Brain pericyte (primary cell): Measurements from ENCODE around the gene STX16.

Experiments used
- DNase-seq: peaks from one replicate; pipeline ENCODE4 v3.0.0-alpha.2; 2012; ENCODE audit warnings: low read depth, low spot score

The STX16 gene

GRCh38 chr20:58618351-58619076 lies 32.6 kb upstream of the STX16 start:
- peak; percentile 93 for DNase-seq

- DNase-seq = no peak
Observed at GRCh38 chr20:58619077-58619863, 31.8 kb upstream of the STX16 start.

GRCh38 chr20:58619864-58620431 lies 31.1 kb upstream of the STX16 start:
- DNase-seq = no peak

- no peak for DNase-seq
Observed at GRCh38 chr20:58621906-58622548, 29.1 kb upstream of the STX16 start.

- DNase-seq = no peak
Observed at GRCh38 chr20:58622671-58623578, 28.2 kb upstream of the STX16 start.

GRCh38 chr20:58623579-58624473 lies 27.3 kb upstream of the STX16 start:
- DNase-seq = peak; percentile 92

GRCh38 chr20:58624687-58625086 lies 26.4 kb upstream of the STX16 start:
- no peak for DNase-seq

GRCh38 chr20:58625585-58625984 lies 25.5 kb upstream of the STX16 start:
- DNase-seq = no peak

- no peak for DNase-seq
Observed at GRCh38 chr20:58626051-58626450, 25.0 kb upstream of the STX16 start.

- no peak for DNase-seq
Observed at GRCh38 chr20:58627212-58628072, 23.6 kb upstream of the STX16 start.

- no peak for DNase-seq
Observed at GRCh38 chr20:58628491-58629214, 22.4 kb upstream of the STX16 start.

- DNase-seq = no peak
Observed at GRCh38 chr20:58629215-58629580, 21.9 kb upstream of the STX16 start.

GRCh38 chr20:58630063-58630462 lies 21.0 kb upstream of the STX16 start:
- DNase-seq = no peak

- no peak for DNase-seq
Observed at GRCh38 chr20:58633161-58634053, 17.7 kb upstream of the STX16 start.

- no peak for DNase-seq
Observed at GRCh38 chr20:58634059-58634458, 17.0 kb upstream of the STX16 start.

- DNase-seq = no peak
Observed at GRCh38 chr20:58634521-58635278, 16.4 kb upstream of the STX16 start.

- no peak for DNase-seq
Observed at GRCh38 chr20:58635279-58635665, 15.8 kb upstream of the STX16 start.
